Nephron progenitor cell (in vitro differentiated cells): ENCODE measurements around the gene CIT.

Experiments used
- DNase-seq: peaks from one replicate; pipeline ENCODE4 v3.0.0; 2021
- H3K27ac Mint-ChIP-seq: 2 replicates; pipeline ENCODE4 v1.8.0; 2021; ENCODE audit warnings: mild to moderate bottlenecking, moderate library complexity, mixed read lengths
- H3K27me3 Mint-ChIP-seq: 2 replicates; pipeline ENCODE4 v1.8.0; 2021; ENCODE audit warnings: mild to moderate bottlenecking, low read depth, mixed read lengths; ENCODE audit not compliant: poor library complexity
- H3K36me3 Mint-ChIP-seq: 2 replicates; pipeline ENCODE4 v1.8.0; 2021; ENCODE audit warnings: low read depth, mixed read lengths
- H3K4me1 Mint-ChIP-seq: 2 replicates; pipeline ENCODE4 v1.8.0; 2021; ENCODE audit warnings: mixed read lengths
- H3K4me3 Mint-ChIP-seq: 2 replicates; pipeline ENCODE4 v1.8.0; 2021; ENCODE audit warnings: mild to moderate bottlenecking, moderate library complexity, mixed read lengths
- H3K9me3 Mint-ChIP-seq: 2 replicates; pipeline ENCODE4 v1.8.0; 2021; ENCODE audit warnings: mild to moderate bottlenecking, moderate library complexity, mixed read lengths
- CTCF ChIP-seq: fragments of 200-600 bp; sonication (generic); IDR thresholded peaks from 2 replicates; pipeline ENCODE4 v1.5.0; 2021; ENCODE audit warnings: antibody characterized with exemption

CIT gene

GRCh38 chr12:119836781-119837180 is 40.3 kb downstream of the CIT start:
- Mint-ChIP-seq H3K4me3 (no peak overlapping the region), H3K9me3 (peaks cover 4% of the 10 kb centered on the region), H3K36me3 (peaks cover 62% of the 10 kb centered on the region), H3K27me3 (peaks cover 3% of the 10 kb centered on the region), H3K4me1 (no peaks in the 10 kb centered on the region), H3K27ac (no peak overlapping the region)
- DNase-seq, result no peak
- TF ChIP-seq CTCF, result no peak

GRCh38 chr12:119835068-119835467 is 42.1 kb downstream of the CIT start:
- H3K36me3 Mint-ChIP-seq, result peaks cover 58% of the 10 kb centered on the region
- TF ChIP-seq CTCF, result no peak
- no peaks in the 10 kb centered on the region for H3K4me1 Mint-ChIP-seq
- no peak overlapping the region for H3K4me3 Mint-ChIP-seq
- no peaks in the 10 kb centered on the region for H3K9me3 Mint-ChIP-seq
- DNase-seq, result no peak
- H3K27ac Mint-ChIP-seq, result no peak overlapping the region
- H3K27me3 Mint-ChIP-seq, result peaks cover 3% of the 10 kb centered on the region

GRCh38 chr12:119829439-119829838 is 47.7 kb downstream of the CIT start:
- no peak for TF ChIP-seq CTCF
- no peak for DNase-seq
- H3K36me3 Mint-ChIP-seq, result peaks cover 86% of the 10 kb centered on the region

GRCh38 chr12:119828300-119828699 is 48.8 kb downstream of the CIT start:
- no peaks in the 10 kb centered on the region for H3K4me1 Mint-ChIP-seq
- H3K27ac Mint-ChIP-seq, result no peak overlapping the region
- TF ChIP-seq CTCF, result no peak
- H3K36me3 Mint-ChIP-seq, result peaks cover 79% of the 10 kb centered on the region
- H3K27me3 Mint-ChIP-seq, result no peaks in the 10 kb centered on the region
- H3K9me3 Mint-ChIP-seq, result no peaks in the 10 kb centered on the region
- DNase-seq, result no peak
- no peak overlapping the region for H3K4me3 Mint-ChIP-seq

More at GRCh38 chr12:119829439-119829838, 47.7 kb downstream of the CIT start:
- no peak overlapping the region for H3K4me3 Mint-ChIP-seq
- H3K27ac Mint-ChIP-seq, result no peak overlapping the region
- no peaks in the 10 kb centered on the region for H3K4me1 Mint-ChIP-seq
- H3K9me3 Mint-ChIP-seq, result no peaks in the 10 kb centered on the region
- no peaks in the 10 kb centered on the region for H3K27me3 Mint-ChIP-seq

- Mint-ChIP-seq H3K9me3 (no peaks in the 10 kb centered on the region), H3K27me3 (no peaks in the 10 kb centered on the region), H3K4me3 (no peak overlapping the region), H3K4me1 (no peaks in the 10 kb centered on the region), H3K27ac (no peak overlapping the region), H3K36me3 (peaks cover 81% of the 10 kb centered on the region)
- no peak for DNase-seq
- TF ChIP-seq CTCF, result no peak
These were observed 49.4 kb downstream of the CIT start for GRCh38 chr12:119827760-119828159.

- H3K27ac Mint-ChIP-seq, result peak overlapping the region; percentile 6
- no peak for DNase-seq
- no peaks in the 10 kb centered on the region for H3K27me3 Mint-ChIP-seq
- H3K9me3 Mint-ChIP-seq, result no peaks in the 10 kb centered on the region
- TF ChIP-seq CTCF, result no peak
- H3K36me3 Mint-ChIP-seq, result peaks cover 80% of the 10 kb centered on the region
- no peaks in the 10 kb centered on the region for H3K4me1 Mint-ChIP-seq
- no peak overlapping the region for H3K4me3 Mint-ChIP-seq
These were observed 50.3 kb downstream of the CIT start for GRCh38 chr12:119826661-119827445.
